LNCAP (cell line): ENCODE measurements around the gene RIPOR1.

Experiments
- CTCF ChIP-seq: fragments of 450-650 bp; IDR thresholded peaks from 2 replicates; pipeline ENCODE4 v1.5.1; 2017; ENCODE audit warnings: mild to moderate bottlenecking

The RIPOR1 gene

GRCh38 chr16:67530013-67530939, 1.6 kb downstream of the RIPOR1 start:
- no peak for TF ChIP-seq CTCF

GRCh38 chr16:67531247-67531646, 2.6 kb downstream of the RIPOR1 start:
- TF ChIP-seq CTCF: no peak

- no peak for TF ChIP-seq CTCF
Observed at GRCh38 chr16:67533024-67533560, 4.5 kb downstream of the RIPOR1 start.

- TF ChIP-seq CTCF: no peak
Observed at GRCh38 chr16:67534431-67534830, 5.8 kb downstream of the RIPOR1 start.

GRCh38 chr16:67535201-67535600, 6.6 kb downstream of the RIPOR1 start:
- TF ChIP-seq CTCF: no peak

GRCh38 chr16:67537270-67537635, 8.6 kb downstream of the RIPOR1 start:
- no peak for TF ChIP-seq CTCF

- TF ChIP-seq CTCF: no peak
Observed at GRCh38 chr16:67537636-67538591, 9.3 kb downstream of the RIPOR1 start.
